Measurements from ENCODE around the gene SLC2A10. TPM values are rescaled to one million over a fixed set of nuclear protein-coding genes. Genes with fewer than 3 reads are reported as not detected.

SLC2A10 gene
- total RNA-seq, 2 experiments from 2014 or later: not detected

GRCh38 chr20:46688151-46689081 is 21.0 kb upstream of the SLC2A10 start:
- no peaks in the 10 kb centered on the region for H3K27me3 Mint-ChIP-seq
- no peaks in the 10 kb centered on the region for H3K9me3 Mint-ChIP-seq (ENCODE audit: low read depth)
- H3K36me3 Mint-ChIP-seq: peaks cover 27% of the 10 kb centered on the region
- H3K4me3 Mint-ChIP-seq: peak overlapping the region; percentile 95
- peak overlapping the region; percentile 85 for H3K27ac Mint-ChIP-seq
- CTCF ChIA-PET: interaction anchor here (0.6 to 6.0 kb wide), 11 partner anchors 8 to 167 kb away, joined by 3 to 22 read pairs (median 5); no protein-coding TSS in a partner anchor
- no peak for ATAC-seq
- DNase-seq: no peak
- H3K4me1 Mint-ChIP-seq: peaks cover 46% of the 10 kb centered on the region

- CTCF ChIA-PET: interaction anchor here (1.0 to 6.0 kb wide), 12 partner anchors 9 to 168 kb away, joined by 3 to 22 read pairs (median 5); no protein-coding TSS in a partner anchor
- DNase-seq: peak; percentile 99
- no peaks in the 10 kb centered on the region for H3K27me3 Mint-ChIP-seq
- H3K27ac Mint-ChIP-seq: peak within 1 kb of the TSS; percentile 93
- H3K4me3 Mint-ChIP-seq: peak within 1 kb of the TSS; percentile 95
- peaks cover 25% of the 10 kb centered on the region for H3K36me3 Mint-ChIP-seq
- peaks cover 38% of the 10 kb centered on the region for H3K4me1 Mint-ChIP-seq
- peak; percentile 98 for ATAC-seq
- no peaks in the 10 kb centered on the region for H3K9me3 Mint-ChIP-seq (ENCODE audit: low read depth)
Observed at GRCh38 chr20:46689082-46689753, 20.2 kb upstream of the SLC2A10 start, which contains the start of gene TP53RK. Gene TP53RK (minus strand): TSS chr20:46689444. CDS start chr20:46689414, 30 bp downstream.

DNA sequence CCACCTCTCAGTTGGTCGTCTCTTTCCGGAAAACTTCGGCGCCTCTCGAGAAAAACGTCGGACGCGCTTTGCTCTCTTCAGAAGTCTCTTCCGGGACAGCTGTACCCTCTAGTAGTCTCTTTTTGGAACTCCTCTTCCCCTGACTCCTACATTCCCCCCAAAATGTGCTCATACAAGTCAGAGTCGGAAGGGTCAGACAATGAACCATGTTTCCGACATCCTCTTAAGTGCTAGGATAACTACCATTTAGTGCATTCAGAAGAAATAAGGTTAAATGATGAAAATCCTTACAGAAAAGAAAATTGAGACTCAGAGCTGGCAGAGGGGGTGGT is 19.7 kb upstream of the SLC2A10 start:
- Mint-ChIP-seq H3K27me3 (no peaks in the 10 kb centered on the region), H3K9me3 (ENCODE audit: low read depth) (no peaks in the 10 kb centered on the region), H3K36me3 (peaks cover 24% of the 10 kb centered on the region), H3K4me3 (peak overlapping the region; percentile 95), H3K4me1 (peaks cover 38% of the 10 kb centered on the region), H3K27ac (peak overlapping the region; percentile 93)
- ATAC-seq (no peak), DNase-seq (no peak)
- CTCF ChIA-PET: interaction anchor here (1.0 to 6.0 kb wide), 10 partner anchors 9 to 168 kb away, joined by 3 to 22 read pairs (median 6); no protein-coding TSS in a partner anchor

- Mint-ChIP-seq H3K36me3 (peaks cover 19% of the 10 kb centered on the region), H3K27me3 (no peaks in the 10 kb centered on the region), H3K4me1 (peaks cover 34% of the 10 kb centered on the region), H3K4me3 (peak overlapping the region; percentile 95), H3K27ac (no peak overlapping the region), H3K9me3 (ENCODE audit: low read depth) (no peaks in the 10 kb centered on the region)
- DNase-seq (no peak), ATAC-seq (no peak)
- CTCF ChIA-PET: interaction anchor here (1.0 to 6.0 kb wide), 9 partner anchors 10 to 172 kb away, joined by 3 to 22 read pairs (median 4); no protein-coding TSS in a partner anchor
Observed at GRCh38 chr20:46690219-46691106, 19.0 kb upstream of the SLC2A10 start.

DNA sequence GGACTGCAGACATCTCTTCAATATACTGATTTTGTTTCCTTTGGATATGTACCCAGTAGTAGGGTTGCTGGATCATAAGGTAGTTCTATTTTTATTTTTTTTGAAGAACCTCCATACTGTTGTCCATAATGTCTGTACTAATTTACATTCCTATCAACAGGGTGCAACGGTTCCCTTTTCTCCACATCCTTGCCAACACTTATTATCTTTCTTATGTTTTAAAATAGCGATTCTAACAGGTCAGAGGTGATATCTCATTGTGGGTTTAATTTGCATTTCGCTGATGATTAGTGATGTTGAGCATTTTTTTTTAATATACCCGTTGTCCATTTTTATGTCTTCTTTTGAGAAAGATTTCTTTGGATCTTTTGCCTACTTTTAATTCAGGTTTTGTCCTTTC is 18.3 kb upstream of the SLC2A10 start:
- Mint-ChIP-seq H3K4me3 (no peak overlapping the region), H3K27me3 (no peaks in the 10 kb centered on the region), H3K27ac (no peak overlapping the region), H3K4me1 (peaks cover 33% of the 10 kb centered on the region), H3K9me3 (ENCODE audit: low read depth) (no peaks in the 10 kb centered on the region), H3K36me3 (peaks cover 13% of the 10 kb centered on the region)
- DNase-seq (no peak), ATAC-seq (no peak)
- CTCF ChIA-PET: interaction anchor here (1.2 kb wide), 1 partner anchor 173 kb away, joined by 3 read pairs; no protein-coding TSS in a partner anchor

DNA sequence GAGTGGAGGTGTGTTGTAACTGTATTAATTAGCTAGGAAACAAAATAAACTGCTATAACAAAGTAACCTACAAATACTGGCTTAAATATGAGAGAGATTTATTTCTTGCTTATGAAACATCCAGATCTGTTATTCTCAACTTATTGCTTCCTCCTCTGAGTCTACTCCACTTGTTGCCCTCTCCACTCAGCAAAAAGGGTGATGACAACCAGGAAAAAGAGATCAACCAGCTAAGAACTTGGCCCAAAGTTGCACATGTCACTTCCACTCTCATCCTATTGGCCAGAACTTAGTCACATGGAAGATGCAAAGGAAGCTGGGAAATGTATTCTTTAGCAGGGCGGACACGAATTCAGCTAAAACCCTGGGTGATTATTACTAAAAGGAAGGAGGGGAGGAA is 15.0 kb upstream of the SLC2A10 start:
- Mint-ChIP-seq H3K4me3 (no peak overlapping the region), H3K27ac (no peak overlapping the region), H3K4me1 (peaks cover 12% of the 10 kb centered on the region), H3K27me3 (no peaks in the 10 kb centered on the region), H3K9me3 (ENCODE audit: low read depth) (no peaks in the 10 kb centered on the region), H3K36me3 (peaks cover 4% of the 10 kb centered on the region)
- no peak for DNase-seq
- CTCF ChIA-PET: interaction anchor here (0.9 to 1.4 kb wide), 4 partner anchors 9 to 181 kb away, joined by 3 read pairs; partner anchors contain the start of genes OCSTAMP and ZNF334
- ATAC-seq: no peak

GRCh38 chr20:46695892-46696291 is 13.6 kb upstream of the SLC2A10 start:
- Mint-ChIP-seq H3K9me3 (ENCODE audit: low read depth) (no peaks in the 10 kb centered on the region), H3K4me3 (no peak overlapping the region), H3K36me3 (peaks cover 4% of the 10 kb centered on the region), H3K4me1 (peaks cover 6% of the 10 kb centered on the region), H3K27me3 (peaks cover 2% of the 10 kb centered on the region), H3K27ac (no peak overlapping the region)
- DNase-seq (no peak), ATAC-seq (no peak)
- CTCF ChIA-PET: no interaction called here

DNA sequence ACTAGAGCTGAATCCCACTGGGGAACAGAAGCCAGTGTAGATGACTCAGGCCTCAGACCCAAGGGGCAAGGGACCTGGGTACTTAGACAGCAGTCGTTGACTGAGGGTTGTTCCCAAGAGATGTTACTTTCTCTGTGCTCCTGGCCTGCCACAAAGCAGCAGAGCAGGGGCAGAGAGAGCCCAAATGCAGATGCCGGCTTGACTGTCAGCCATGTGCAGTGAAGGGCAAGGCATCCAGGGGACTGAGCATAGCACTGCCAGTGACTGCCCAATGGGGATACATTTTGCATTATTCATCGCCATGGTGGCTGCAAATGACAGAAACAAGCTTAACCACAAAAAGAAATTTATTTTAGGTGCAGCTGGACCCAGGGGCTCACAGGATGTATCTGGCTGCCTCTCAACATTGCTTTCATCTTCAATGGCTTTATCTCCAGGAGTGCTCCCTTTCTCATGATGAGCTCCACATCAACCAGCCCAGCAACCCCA is 12.6 kb upstream of the SLC2A10 start:
- CTCF ChIA-PET: no interaction called here

GRCh38 chr20:46698788-46699187 is 10.7 kb upstream of the SLC2A10 start:
- H3K27ac Mint-ChIP-seq: no peak overlapping the region
- CTCF ChIA-PET: interaction anchor here (0.9 kb wide), 1 partner anchor 13 kb away, joined by 5 read pairs; no protein-coding TSS in a partner anchor
- ATAC-seq: no peak
- peaks cover 5% of the 10 kb centered on the region for H3K4me1 Mint-ChIP-seq
- no peaks in the 10 kb centered on the region for H3K36me3 Mint-ChIP-seq
- H3K27me3 Mint-ChIP-seq: peaks cover 10% of the 10 kb centered on the region
- no peak for DNase-seq
- no peaks in the 10 kb centered on the region for H3K9me3 Mint-ChIP-seq (ENCODE audit: low read depth)
- H3K4me3 Mint-ChIP-seq: no peak overlapping the region

More for the DNA sequence above, 12.6 kb upstream of the SLC2A10 start:
- no peaks in the 10 kb centered on the region for H3K9me3 Mint-ChIP-seq (ENCODE audit: low read depth)
- H3K27me3 Mint-ChIP-seq: peaks cover 6% of the 10 kb centered on the region
- no peak overlapping the region for H3K4me3 Mint-ChIP-seq
- peaks cover under 1% of the 10 kb centered on the region for H3K36me3 Mint-ChIP-seq
- no peak for DNase-seq
- H3K27ac Mint-ChIP-seq: no peak overlapping the region
- peaks cover 5% of the 10 kb centered on the region for H3K4me1 Mint-ChIP-seq
- no peak for ATAC-seq

GRCh38 chr20:46699651-46700359 is 9.6 kb upstream of the SLC2A10 start:
- peaks cover 17% of the 10 kb centered on the region for H3K27me3 Mint-ChIP-seq
- no peak overlapping the region for H3K4me3 Mint-ChIP-seq

GRCh38 chr20:46700481-46700880 is 9.0 kb upstream of the SLC2A10 start:
- H3K9me3 Mint-ChIP-seq (ENCODE audit: low read depth): no peaks in the 10 kb centered on the region
- DNase-seq (no peak), ATAC-seq (no peak)
- CTCF ChIA-PET: interaction anchor here (1.0 to 1.4 kb wide), 2 partner anchors 11 to 52 kb away, joined by 3 to 4 read pairs; partner anchors contain the start of gene TP53RK
- H3K27me3 Mint-ChIP-seq: peaks cover 22% of the 10 kb centered on the region
- no peaks in the 10 kb centered on the region for H3K36me3 Mint-ChIP-seq
- H3K4me1 Mint-ChIP-seq: peaks cover 5% of the 10 kb centered on the region
- no peak overlapping the region for H3K4me3 Mint-ChIP-seq
- no peak overlapping the region for H3K27ac Mint-ChIP-seq

More at GRCh38 chr20:46699651-46700359, 9.6 kb upstream of the SLC2A10 start:
- DNase-seq (no peak), ATAC-seq (no peak)
- CTCF ChIA-PET: interaction anchor here (0.9 to 1.4 kb wide), 4 partner anchors 10 to 155 kb away, joined by 3 to 5 read pairs (median 4); partner anchors contain the start of gene TP53RK
- Mint-ChIP-seq H3K9me3 (ENCODE audit: low read depth) (no peaks in the 10 kb centered on the region), H3K36me3 (no peaks in the 10 kb centered on the region), H3K4me1 (peaks cover 5% of the 10 kb centered on the region), H3K27ac (no peak overlapping the region)

DNA sequence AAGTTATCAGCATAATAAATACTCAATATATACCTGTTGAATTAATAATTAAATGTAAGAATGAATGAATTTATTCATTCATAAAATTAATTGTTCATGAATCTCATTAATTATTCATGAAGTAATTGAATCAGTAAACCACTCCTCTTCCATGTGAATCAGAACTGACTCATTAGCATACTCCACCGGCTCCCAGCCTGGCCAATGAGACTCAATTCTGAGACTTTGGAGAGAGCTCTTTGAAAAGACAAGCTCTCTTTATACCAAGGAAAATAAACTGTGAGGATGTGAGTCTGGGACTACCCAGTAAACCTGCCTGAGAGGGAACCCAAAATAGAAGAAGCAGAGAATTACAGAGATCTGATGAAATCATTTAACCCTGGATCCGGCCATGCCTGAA is 8.4 kb upstream of the SLC2A10 start:
- H3K36me3 Mint-ChIP-seq: no peaks in the 10 kb centered on the region
- CTCF ChIA-PET: interaction anchor here (1.0 kb wide), 1 partner anchor 11 kb away, joined by 4 read pairs; the partner anchor contains the start of gene TP53RK
- DNase-seq: no peak
- peaks cover 1% of the 10 kb centered on the region for H3K4me1 Mint-ChIP-seq
- no peak overlapping the region for H3K27ac Mint-ChIP-seq
- H3K9me3 Mint-ChIP-seq (ENCODE audit: low read depth): no peaks in the 10 kb centered on the region
- no peak for ATAC-seq
- peaks cover 26% of the 10 kb centered on the region for H3K27me3 Mint-ChIP-seq
- no peak overlapping the region for H3K4me3 Mint-ChIP-seq

Data from activated CD8-positive, alpha-beta memory T cell treated with anti-CD3 and anti-CD28 coated beads, Interleukin-2, amount 10 ng/mL, durations not matched to agents 7 days and 5 days (primary cell).